Testis (tissue), 2 donors: ENCODE data around the gene CAMTA1.

Source experiments
- POLR2A ChIP-seq: fragments of 450-650 bp; IDR thresholded peaks from one replicate; pipeline ENCODE4 v1.6.1; 2017; ENCODE audit warnings: antibody characterized with exemption, mild to moderate bottlenecking, moderate library complexity
- TF ChIP-seq, protein P1 (sequence below), 3 experiments: fragments of 450-650 bp in 2 of 3; fragments of 200-600 bp in 1 of 3; sonication (generic) in 1 of 3; IDR thresholded peaks; one replicate each; pipeline ENCODE4 v1.5.1; 2016 to 2019; ENCODE audit warnings: antibody characterized with exemption in 3 of 3, mild to moderate bottlenecking in 2 of 3, moderate library complexity in 1 of 3

DNA sequence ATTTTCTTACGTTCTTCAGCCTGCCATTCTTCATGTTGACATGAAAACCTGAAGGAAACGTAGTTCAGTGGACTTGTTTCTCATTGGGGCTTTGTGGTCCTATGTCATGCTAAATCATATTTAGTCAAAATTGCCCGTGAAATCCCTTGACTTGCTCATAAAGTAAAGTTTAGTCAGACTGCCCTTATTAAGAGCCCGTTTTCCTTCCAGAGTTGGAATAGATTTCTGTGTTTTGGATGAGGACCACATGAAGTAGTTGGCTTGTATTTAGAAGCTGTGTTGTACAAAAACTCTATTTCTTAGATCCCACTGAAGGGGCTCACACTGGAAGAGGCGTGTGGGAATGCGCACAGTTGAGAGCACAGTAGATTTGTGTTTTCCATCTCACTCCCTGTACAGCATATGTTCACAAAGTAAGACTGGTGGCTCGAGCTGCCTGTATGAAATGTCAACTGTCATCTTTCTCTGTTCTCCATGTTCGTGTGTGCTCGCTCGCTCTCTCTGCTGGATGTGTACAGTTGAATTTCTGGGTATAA is 42.4 kb downstream of the CAMTA1 start:
- TF ChIP-seq, protein P1, sequence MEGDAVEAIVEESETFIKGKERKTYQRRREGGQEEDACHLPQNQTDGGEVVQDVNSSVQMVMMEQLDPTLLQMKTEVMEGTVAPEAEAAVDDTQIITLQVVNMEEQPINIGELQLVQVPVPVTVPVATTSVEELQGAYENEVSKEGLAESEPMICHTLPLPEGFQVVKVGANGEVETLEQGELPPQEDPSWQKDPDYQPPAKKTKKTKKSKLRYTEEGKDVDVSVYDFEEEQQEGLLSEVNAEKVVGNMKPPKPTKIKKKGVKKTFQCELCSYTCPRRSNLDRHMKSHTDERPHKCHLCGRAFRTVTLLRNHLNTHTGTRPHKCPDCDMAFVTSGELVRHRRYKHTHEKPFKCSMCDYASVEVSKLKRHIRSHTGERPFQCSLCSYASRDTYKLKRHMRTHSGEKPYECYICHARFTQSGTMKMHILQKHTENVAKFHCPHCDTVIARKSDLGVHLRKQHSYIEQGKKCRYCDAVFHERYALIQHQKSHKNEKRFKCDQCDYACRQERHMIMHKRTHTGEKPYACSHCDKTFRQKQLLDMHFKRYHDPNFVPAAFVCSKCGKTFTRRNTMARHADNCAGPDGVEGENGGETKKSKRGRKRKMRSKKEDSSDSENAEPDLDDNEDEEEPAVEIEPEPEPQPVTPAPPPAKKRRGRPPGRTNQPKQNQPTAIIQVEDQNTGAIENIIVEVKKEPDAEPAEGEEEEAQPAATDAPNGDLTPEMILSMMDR (IDR thresholded peaks at IDR 0.05) = no peak
- TF ChIP-seq POLR2A = no peak
